ENCODE measurements around the gene DOCK6. TPM values are rescaled to one million over a fixed set of nuclear protein-coding genes. Genes with fewer than 3 reads are reported as not detected.

DOCK6 gene
- 10.2 and 15.4 TPM in 2 replicates for total RNA-seq

GRCh38 chr19:11261971-11262839 lies at the start of gene DOCK6:
Gene DOCK6 (minus strand): TSS chr19:11262524. CDS start chr19:11262440, 84 bp downstream.

GRCh38 chr19:11295665-11296245 lies 33.4 kb upstream of the DOCK6 start, which contains the start of gene TSPAN16:
Gene TSPAN16 (plus strand): TSS chr19:11296160. CDS start chr19:11296298, 138 bp downstream.

GRCh38 chr19:11239377-11240000 lies 22.8 kb downstream of the DOCK6 start, which contains the start of gene ANGPTL8:
Gene ANGPTL8 (plus strand): TSS chr19:11239619. CDS start chr19:11239638, 19 bp downstream.

GRCh38 chr19:11197291-11198174 lies 64.8 kb downstream of the DOCK6 start, which contains the start of gene KANK2:
Gene KANK2 (minus strand): TSS chr19:11197545. CDS start chr19:11194511, 3,034 bp downstream.

GRCh38 chr19:11155373-11156120 lies 106.8 kb downstream of the DOCK6 start, which contains the start of gene SPC24:
Gene SPC24 (minus strand): TSS chr19:11155782. CDS start chr19:11155776, 6 bp downstream.

Other genes starting within 250 kb of the DOCK6 start
- gene LDLR, start 173.1 kb downstream of the DOCK6 start, total RNA-seq: 213 and 269 TPM in 2 replicates
- 69.1 and 70.3 TPM in 2 replicates for gene SPC24, start 106.7 kb downstream of the DOCK6 start, total RNA-seq
- 438 and 450 TPM in 2 replicates for gene KANK2, start 65.0 kb downstream of the DOCK6 start, total RNA-seq
- not detected in 2 replicates for gene ANGPTL8, start 22.9 kb downstream of the DOCK6 start, total RNA-seq
- gene TSPAN16, start 33.6 kb upstream of the DOCK6 start, total RNA-seq: not detected in 2 replicates
- 13.2 and 15.7 TPM in 2 replicates for gene RAB3D, start 77.1 kb upstream of the DOCK6 start, total RNA-seq
- gene TMEM205, start 83.7 kb upstream of the DOCK6 start, total RNA-seq: 59.2 and 85.5 TPM in 2 replicates
- 15.0 and 15.3 TPM in 2 replicates for gene CCDC159, start 84.0 kb upstream of the DOCK6 start, total RNA-seq
- 11.6 and 12.1 TPM in 2 replicates for gene PLPPR2, start 92.9 kb upstream of the DOCK6 start, total RNA-seq
- 0.26 and 0.31 TPM in 2 replicates for gene SWSAP1, start 112.1 kb upstream of the DOCK6 start, total RNA-seq
- 6.6 and 7.1 TPM in 2 replicates for gene EPOR, start 121.8 kb upstream of the DOCK6 start, total RNA-seq
- 3.7 and 4.2 TPM in 2 replicates for gene RGL3, start 156.8 kb upstream of the DOCK6 start, total RNA-seq
- gene ODAD3, start 172.6 kb upstream of the DOCK6 start, total RNA-seq: 0.37 and 0.79 TPM in 2 replicates
- gene PRKCSH, start 173.1 kb upstream of the DOCK6 start, total RNA-seq: 126 and 127 TPM in 2 replicates
- under 0.01 TPM in 1 of 2 replicates, not detected in the other for gene ELAVL3, start 218.5 kb upstream of the DOCK6 start, total RNA-seq
- 4.8 and 7.0 TPM in 2 replicates for gene ZNF653, start 243.3 kb upstream of the DOCK6 start, total RNA-seq

Data from aortic smooth muscle cell (primary cell).